Endodermal cell (in vitro differentiated cells): ENCODE results near the gene APCDD1. TPM values are rescaled to one million over a fixed set of nuclear protein-coding genes. Genes with fewer than 3 reads are reported as not detected.
A peak's percentile ranks its signal among the peaks of the same experiment; 100 is the strongest.

ENCODE experiments used
- DNase-seq: peaks from one replicate; pipeline ENCODE4 v3.0.0-alpha.2; 2017
- H3K27ac ChIP-seq: 2 replicates; pipeline ENCODE4 v1.5.1; 2013; ENCODE audit warnings: mild to moderate bottlenecking, low read depth, low read length, moderate library complexity
- H3K27me3 ChIP-seq: 2 replicates; pipeline ENCODE4 v1.6.1; 2013; ENCODE audit warnings: mild to moderate bottlenecking, low read length, moderate library complexity; ENCODE audit not compliant: insufficient read depth, control insufficient read depth, poor library complexity, severe bottlenecking
- H3K36me3 ChIP-seq: 2 replicates; pipeline ENCODE4 v1.7.0; 2013; ENCODE audit warnings: mild to moderate bottlenecking, low read length, moderate library complexity; ENCODE audit not compliant: control insufficient read depth, insufficient read depth
- H3K4me1 ChIP-seq: one replicate; pipeline ENCODE4 v1.7.0; 2013; ENCODE audit warnings: low read length; ENCODE audit not compliant: control insufficient read depth, insufficient read depth
- H3K4me3 ChIP-seq: 2 replicates; pipeline ENCODE4 v1.5.1; 2013; ENCODE audit warnings: mild to moderate bottlenecking, low read length, moderate library complexity
- H3K9ac ChIP-seq: 2 replicates; pipeline ENCODE4 v1.6.1; 2013; ENCODE audit warnings: mild to moderate bottlenecking, low read length, moderate library complexity; ENCODE audit not compliant: poor library complexity, severe bottlenecking; ENCODE audit errors: extremely low read depth
- H3K9me3 ChIP-seq: 2 replicates; pipeline ENCODE4 v1.6.1; 2013; ENCODE audit warnings: mild to moderate bottlenecking, low read length, moderate library complexity; ENCODE audit not compliant: control insufficient read depth
- H3K27ac Mint-ChIP-seq: 2 replicates; pipeline ENCODE4 v1.8.0; 2020; ENCODE audit warnings: mixed read lengths
- H3K27me3 Mint-ChIP-seq: 2 replicates; pipeline ENCODE4 v1.8.0; 2021; ENCODE audit warnings: mild to moderate bottlenecking, mixed read lengths; ENCODE audit not compliant: insufficient read depth
- H3K36me3 Mint-ChIP-seq: 2 replicates; pipeline ENCODE4 v1.8.0; 2020; ENCODE audit warnings: low read depth, mixed read lengths
- H3K4me1 Mint-ChIP-seq: 2 replicates; pipeline ENCODE4 v1.8.0; 2020; ENCODE audit warnings: mixed read lengths
- H3K4me3 Mint-ChIP-seq: 2 replicates; pipeline ENCODE4 v1.8.0; 2020; ENCODE audit warnings: mild to moderate bottlenecking, moderate library complexity, mixed read lengths
- H3K9me3 Mint-ChIP-seq: 2 replicates; pipeline ENCODE4 v1.8.0; 2020; ENCODE audit warnings: mild to moderate bottlenecking, mixed read lengths
- WGBS, 2 experiments: methylation state at CpG; one replicate each; pipeline versions ENCODE4 v1.1.5 to v1.1.7; 2013; ENCODE audit warnings: missing lambda C conversion rate in 2 of 2, mixed read lengths in 1 of 2; ENCODE audit not compliant: insufficient coverage in 1 of 2, insufficient read length in 1 of 2; 5-methylcytosine and 5-hydroxymethylcytosine counted together
- total RNA-seq, 2 donors: library from RNA; stranded (reverse); fragmentation: NEBNext Ultra II Directional in 1 of 2; extraction: Animal tissue kit (Norgen Biotek cat#: 25700) in 1 of 2; gene quantifications; 2 replicates in 1 of 2; 3 replicates in 1 of 2; pipeline ENCODE4 v1.2.1, GENCODE V29; 2021
- TF ChIP-seq, protein P1 (sequence below): fragments of 200-600 bp; sonication (generic); conservative IDR thresholded peaks from 2 replicates; pipeline ENCODE4 v1.5.0; 2021; ENCODE audit warnings: antibody characterized with exemption, mild to moderate bottlenecking

The APCDD1 gene
- total RNA-seq, 2 donors from 2014 or later: 6.5 to 9.0 TPM

DNA sequence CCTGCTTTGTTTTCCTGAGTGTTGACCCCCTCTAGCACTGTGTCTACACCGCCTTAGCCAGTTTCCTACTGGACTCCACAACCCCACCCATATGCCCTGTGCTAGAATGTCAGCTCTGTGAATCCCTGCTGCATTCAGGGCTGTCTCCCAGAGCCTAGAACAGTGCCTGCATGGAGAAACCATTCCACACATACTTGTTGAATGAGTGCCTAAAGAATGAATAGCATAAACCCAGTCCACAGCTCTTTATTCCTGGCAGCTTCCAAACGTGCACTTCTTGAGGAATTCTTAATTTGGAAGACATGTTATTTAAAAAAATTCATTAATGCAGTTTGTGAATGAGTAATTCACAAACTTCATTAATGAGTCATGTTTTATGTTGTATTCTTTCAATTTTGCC, 64.9 kb downstream of the APCDD1 start:
- TF ChIP-seq, protein P1, sequence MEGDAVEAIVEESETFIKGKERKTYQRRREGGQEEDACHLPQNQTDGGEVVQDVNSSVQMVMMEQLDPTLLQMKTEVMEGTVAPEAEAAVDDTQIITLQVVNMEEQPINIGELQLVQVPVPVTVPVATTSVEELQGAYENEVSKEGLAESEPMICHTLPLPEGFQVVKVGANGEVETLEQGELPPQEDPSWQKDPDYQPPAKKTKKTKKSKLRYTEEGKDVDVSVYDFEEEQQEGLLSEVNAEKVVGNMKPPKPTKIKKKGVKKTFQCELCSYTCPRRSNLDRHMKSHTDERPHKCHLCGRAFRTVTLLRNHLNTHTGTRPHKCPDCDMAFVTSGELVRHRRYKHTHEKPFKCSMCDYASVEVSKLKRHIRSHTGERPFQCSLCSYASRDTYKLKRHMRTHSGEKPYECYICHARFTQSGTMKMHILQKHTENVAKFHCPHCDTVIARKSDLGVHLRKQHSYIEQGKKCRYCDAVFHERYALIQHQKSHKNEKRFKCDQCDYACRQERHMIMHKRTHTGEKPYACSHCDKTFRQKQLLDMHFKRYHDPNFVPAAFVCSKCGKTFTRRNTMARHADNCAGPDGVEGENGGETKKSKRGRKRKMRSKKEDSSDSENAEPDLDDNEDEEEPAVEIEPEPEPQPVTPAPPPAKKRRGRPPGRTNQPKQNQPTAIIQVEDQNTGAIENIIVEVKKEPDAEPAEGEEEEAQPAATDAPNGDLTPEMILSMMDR: no peak
- Mint-ChIP-seq H3K27ac (no peak overlapping the region), H3K27me3 (no peaks in the 10 kb centered on the region), H3K4me3 (no peak overlapping the region), H3K36me3 (no peaks in the 10 kb centered on the region), H3K9me3 (peaks cover 1% of the 10 kb centered on the region), H3K4me1 (peaks cover 3% of the 10 kb centered on the region)
- no peak for DNase-seq
- Histone ChIP-seq H3K36me3 (no peaks in the 10 kb centered on the region), H3K27ac (no peak overlapping the region), H3K9ac (no peak overlapping the region), H3K4me3 (no peak overlapping the region), H3K4me1 (no peaks in the 10 kb centered on the region), H3K9me3 (no peaks in the 10 kb centered on the region), H3K27me3 (no peaks in the 10 kb centered on the region)
- 91 to 100% methylated on average over 1 to 2 of the region's 2 CpGs for WGBS, 2 experiments

DNA sequence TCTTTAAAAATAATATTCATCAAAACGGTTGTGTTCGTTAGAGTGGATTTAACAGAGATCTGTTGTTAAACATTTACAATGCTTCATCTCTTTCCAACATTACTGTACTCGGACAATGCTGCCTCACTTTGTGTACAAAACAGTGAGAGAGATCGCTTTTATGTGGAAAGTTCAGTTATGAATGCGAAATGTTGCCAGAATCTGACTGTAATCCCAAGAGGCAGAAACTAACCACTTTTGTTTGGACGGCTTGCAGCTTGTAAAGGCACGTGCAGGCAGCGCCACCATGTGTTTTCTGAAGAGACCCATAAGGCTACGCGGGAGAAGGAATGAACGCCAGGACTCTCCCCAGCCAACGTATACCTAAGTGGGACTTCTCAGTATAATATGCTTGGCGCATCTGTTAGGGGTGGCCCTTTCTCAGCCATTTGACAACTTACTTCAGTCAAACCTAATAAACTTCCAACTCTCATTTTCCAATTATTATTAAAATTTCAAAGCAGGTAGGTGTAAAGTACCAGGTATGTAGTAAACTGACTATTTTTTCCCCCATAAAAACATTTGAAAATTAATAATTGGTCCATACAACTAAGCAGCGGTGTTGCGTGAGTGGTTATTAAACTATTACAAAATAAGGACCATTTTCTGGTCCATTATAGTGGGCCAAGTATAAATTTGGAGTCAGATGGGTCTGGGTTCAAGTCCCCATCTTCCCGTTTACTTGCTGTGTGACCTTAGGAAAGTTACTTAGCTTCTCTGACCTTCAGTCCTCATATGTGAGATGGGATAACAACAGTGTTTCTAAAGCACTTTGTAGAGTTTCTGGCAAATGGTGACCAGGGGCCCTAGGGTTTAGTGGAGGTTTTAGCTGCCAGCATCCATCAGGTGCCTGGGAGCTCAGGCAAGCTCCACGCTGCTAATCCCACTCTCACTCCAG, 65.8 kb downstream of the APCDD1 start:
- WGBS, 2 experiments: 32 to 44% methylated on average over 14 to 17 of the region's 17 CpGs
- H3K27ac Mint-ChIP-seq: no peak overlapping the region
- no peaks in the 10 kb centered on the region for H3K27me3 Mint-ChIP-seq

DNA sequence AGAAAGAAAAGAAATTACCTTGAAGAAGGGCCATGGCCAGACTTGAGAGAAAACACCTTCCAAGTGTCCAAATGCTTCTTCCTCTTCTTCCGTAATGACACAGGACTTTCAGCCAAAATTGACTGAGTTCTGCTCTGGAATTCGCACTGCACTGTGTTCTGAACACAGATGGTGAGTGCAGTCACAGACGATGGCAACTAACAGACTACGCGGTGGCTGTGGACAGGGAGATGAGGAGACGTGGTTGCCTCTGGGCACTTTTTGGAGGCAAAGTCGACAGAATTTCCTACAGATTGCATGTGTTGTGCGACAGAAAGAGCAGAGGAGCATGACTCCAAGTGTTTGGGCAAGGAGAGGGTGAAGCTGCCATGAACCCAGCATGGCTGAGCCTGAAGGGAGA, 67.1 kb downstream of the APCDD1 start:
- Histone ChIP-seq H3K27ac (no peak overlapping the region), H3K27me3 (no peaks in the 10 kb centered on the region), H3K36me3 (no peaks in the 10 kb centered on the region), H3K4me1 (no peaks in the 10 kb centered on the region), H3K4me3 (no peak overlapping the region), H3K9me3 (no peaks in the 10 kb centered on the region), H3K9ac (no peak overlapping the region)
- Mint-ChIP-seq H3K27me3 (no peaks in the 10 kb centered on the region), H3K9me3 (peaks cover 1% of the 10 kb centered on the region), H3K4me1 (peaks cover 3% of the 10 kb centered on the region), H3K4me3 (no peak overlapping the region), H3K27ac (no peak overlapping the region), H3K36me3 (no peaks in the 10 kb centered on the region)
- TF ChIP-seq, protein P1: no peak
- no peak for DNase-seq
- WGBS, 2 experiments: 93 to 94% methylated on average over 8 of the region's 8 CpGs

More for the DNA sequence above, 65.8 kb downstream of the APCDD1 start:
- TF ChIP-seq, protein P1: peak; percentile 91
- no peak overlapping the region for H3K4me3 Mint-ChIP-seq
- no peaks in the 10 kb centered on the region for H3K9me3 ChIP-seq
- peaks cover 3% of the 10 kb centered on the region for H3K4me1 Mint-ChIP-seq
- no peak overlapping the region for H3K27ac ChIP-seq
- peaks cover 1% of the 10 kb centered on the region for H3K9me3 Mint-ChIP-seq
- no peaks in the 10 kb centered on the region for H3K36me3 ChIP-seq
- H3K27me3 ChIP-seq: no peaks in the 10 kb centered on the region
- H3K4me3 ChIP-seq: no peak overlapping the region
- H3K9ac ChIP-seq: no peak overlapping the region
- H3K36me3 Mint-ChIP-seq: no peaks in the 10 kb centered on the region
- no peaks in the 10 kb centered on the region for H3K4me1 ChIP-seq
- peak; percentile 92 for DNase-seq
